Fibroblast of skin of left quadriceps (primary cell): ENCODE results near the gene OR6T1.

Source experiments
- DNase-seq, 2 experiments: peaks; one replicate each; pipeline ENCODE4 v3.0.0-alpha.2; 2013; ENCODE audit warnings: low read depth in 2 of 2

OR6T1 gene, protein sequence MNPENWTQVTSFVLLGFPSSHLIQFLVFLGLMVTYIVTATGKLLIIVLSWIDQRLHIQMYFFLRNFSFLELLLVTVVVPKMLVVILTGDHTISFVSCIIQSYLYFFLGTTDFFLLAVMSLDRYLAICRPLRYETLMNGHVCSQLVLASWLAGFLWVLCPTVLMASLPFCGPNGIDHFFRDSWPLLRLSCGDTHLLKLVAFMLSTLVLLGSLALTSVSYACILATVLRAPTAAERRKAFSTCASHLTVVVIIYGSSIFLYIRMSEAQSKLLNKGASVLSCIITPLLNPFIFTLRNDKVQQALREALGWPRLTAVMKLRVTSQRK

GRCh38 chr11:123943738-123944137, at the start of gene OR6T1:
OR6T1 (minus strand) TSS chr11:123943838; CDS start chr11:123943838, 0 bp downstream.
- DNase-seq: no peak

- DNase-seq: no peak
These were observed 35.7 kb upstream of the OR6T1 start for GRCh38 chr11:123979311-123979710.

DNA sequence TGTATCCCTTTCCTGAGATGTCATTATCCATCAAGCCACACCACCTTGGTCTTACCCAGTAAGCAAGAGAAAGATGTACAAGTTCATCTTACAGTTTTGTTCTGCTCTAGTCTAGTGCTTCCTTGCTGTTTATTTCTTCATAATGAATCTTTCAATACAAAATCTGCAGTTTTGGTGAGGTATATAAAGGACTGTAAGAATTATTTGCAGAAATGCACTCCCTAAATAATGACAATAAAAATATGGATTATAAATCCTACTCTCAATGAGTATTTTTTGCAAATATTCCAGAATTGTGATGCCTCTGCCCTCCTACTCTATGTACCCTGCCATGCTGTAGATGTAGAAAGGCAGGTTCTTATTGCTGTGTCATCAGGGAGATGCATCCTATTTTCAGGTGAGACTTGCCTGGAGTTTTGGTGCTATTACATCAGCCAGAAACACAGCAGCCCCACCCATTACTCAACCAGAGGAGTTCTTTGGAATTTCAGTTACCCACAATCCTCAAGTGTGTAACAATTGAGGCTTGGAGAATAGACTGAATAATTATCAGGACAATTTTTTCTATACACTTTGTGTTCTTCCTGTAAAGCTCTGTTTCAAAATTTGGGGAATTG, 34.2 kb upstream of the OR6T1 start, which contains the start of gene OR10S1:
OR10S1 (minus strand) TSS at position 51 of the 617 bp plus-strand sequence. CDS start 117 bp downstream, outside the sequence.
- DNase-seq: no peak

- DNase-seq: no peak
These were observed 33.3 kb upstream of the OR6T1 start for GRCh38 chr11:123976770-123977560.

- DNase-seq: peak; percentile 20 to 21
These were observed 30.2 kb upstream of the OR6T1 start for GRCh38 chr11:123973816-123974215.

- DNase-seq: no peak
These were observed 13.1 kb upstream of the OR6T1 start for GRCh38 chr11:123956752-123957151.

GRCh38 chr11:123945132-123945531, 1.5 kb upstream of the OR6T1 start:
- DNase-seq: no peak

DNA sequence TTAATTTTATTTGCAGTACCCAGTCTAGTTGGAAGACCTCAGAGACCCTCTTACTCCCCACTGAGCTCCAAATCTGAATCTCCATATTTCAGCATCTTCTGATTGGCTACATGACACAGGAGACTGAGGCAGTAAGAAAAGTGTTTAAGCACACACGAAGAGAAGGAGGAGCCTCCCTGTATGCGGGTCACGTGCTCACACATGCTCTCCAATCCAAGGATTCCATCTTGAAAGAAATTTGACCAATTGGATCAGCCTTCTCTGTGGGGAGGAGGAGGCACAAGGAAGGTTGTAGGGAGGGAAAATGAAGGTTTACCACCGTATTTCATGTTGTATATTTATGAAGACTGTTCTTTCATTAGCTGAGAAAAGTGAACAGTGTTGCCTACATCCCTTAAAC, 1.2 kb downstream of the OR6T1 start:
- DNase-seq: no peak

DNA sequence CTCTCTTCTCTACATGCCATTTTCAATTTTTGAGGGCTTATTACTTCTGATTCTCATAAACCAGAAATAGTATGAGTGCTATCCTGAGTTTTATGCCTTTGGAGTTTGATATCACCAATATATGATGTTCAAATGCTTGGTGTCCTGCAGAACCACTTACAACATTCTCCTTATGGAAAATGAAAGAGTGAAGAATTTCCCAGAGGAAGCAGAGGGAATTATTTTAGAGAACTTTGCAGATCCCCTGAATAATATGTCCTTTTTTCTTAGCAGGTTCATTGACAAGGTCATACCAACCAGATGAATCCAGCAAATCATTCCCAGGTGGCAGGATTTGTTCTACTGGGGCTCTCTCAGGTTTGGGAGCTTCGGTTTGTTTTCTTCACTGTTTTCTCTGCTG, 4.3 kb downstream of the OR6T1 start, which contains the start of gene OR4D5:
OR4D5 (plus strand) TSS at position 301 of the 400 bp plus-strand sequence; CDS start at position 301, 0 bp downstream.
- no peak for DNase-seq

DNA sequence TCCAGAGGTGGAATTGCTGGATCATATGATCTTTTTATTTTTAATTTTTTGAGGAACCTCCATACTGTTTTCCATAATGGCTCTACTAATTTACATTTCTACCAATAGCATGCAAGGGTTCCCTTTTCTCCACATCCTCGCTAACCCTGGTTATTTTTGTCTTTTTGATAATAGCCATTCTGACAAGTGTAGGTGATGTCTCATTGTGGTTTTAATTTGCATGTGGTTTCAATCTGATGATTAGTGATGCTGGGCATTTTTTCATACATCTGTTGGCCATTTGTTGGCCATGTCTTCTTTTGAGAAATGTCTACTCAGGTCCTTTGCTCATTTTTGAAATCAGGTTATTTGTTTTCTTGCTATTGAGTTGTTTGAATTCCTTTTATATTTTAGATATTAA, 19.6 kb downstream of the OR6T1 start:
- DNase-seq: no peak

GRCh38 chr11:123920943-123921342, 22.7 kb downstream of the OR6T1 start:
- no peak for DNase-seq

GRCh38 chr11:123905826-123906225, 37.8 kb downstream of the OR6T1 start:
- no peak for DNase-seq

DNA sequence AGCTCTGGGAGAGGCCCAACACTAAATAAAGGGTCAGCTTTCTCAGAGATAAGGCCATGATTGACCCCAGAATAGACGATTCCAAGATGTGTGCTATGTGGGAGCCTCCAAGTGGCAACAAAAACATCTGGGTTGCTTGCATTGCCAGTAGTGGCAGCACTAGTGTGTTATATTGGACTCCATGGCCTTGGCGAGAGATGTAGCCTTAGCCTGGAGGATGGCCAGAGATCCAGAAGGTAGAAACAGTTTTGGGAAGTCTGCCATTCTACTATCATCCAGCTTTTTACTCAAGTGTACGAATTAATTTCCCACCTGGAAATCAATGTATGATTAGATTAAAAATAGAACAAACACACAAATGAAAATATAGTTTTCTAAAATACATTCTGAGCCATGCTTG, 38.7 kb downstream of the OR6T1 start:
- DNase-seq: no peak

- no peak for DNase-seq
These were observed 39.7 kb downstream of the OR6T1 start for GRCh38 chr11:123903932-123904331.

DNA sequence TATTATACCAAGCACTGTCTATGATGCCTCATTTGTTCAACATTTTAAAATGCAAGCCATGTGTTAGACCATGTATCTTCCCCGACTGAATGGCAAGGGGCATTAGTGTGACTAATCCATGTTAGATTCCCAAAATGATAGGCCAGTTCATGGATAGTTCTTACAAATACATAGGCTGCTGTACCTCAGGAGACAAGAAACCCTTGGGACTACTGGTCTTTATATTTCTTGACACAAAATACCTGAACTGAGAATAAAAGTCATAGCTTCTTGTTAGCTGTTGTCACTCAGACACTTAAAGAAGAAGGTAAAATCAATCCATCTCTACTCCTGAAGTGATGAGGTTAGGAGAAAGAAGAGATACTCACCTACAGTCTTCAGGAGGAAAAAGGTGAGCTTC, 41.8 kb downstream of the OR6T1 start, which contains the start of gene OR8D4:
OR8D4 (plus strand) TSS at position 301 of the 400 bp plus-strand sequence. CDS start 4,265 bp downstream, outside the sequence.
- no peak for DNase-seq

- no peak for DNase-seq
These were observed 43.8 kb downstream of the OR6T1 start for GRCh38 chr11:123899792-123900191.
